ENCODE results near the gene SOX30.
"Not testable (repeated sequence)": the region's sequence is repeated elsewhere in the genome, so short reads cannot be mapped to it uniquely, and the experiment has no call there.

SOX30 gene

DNA sequence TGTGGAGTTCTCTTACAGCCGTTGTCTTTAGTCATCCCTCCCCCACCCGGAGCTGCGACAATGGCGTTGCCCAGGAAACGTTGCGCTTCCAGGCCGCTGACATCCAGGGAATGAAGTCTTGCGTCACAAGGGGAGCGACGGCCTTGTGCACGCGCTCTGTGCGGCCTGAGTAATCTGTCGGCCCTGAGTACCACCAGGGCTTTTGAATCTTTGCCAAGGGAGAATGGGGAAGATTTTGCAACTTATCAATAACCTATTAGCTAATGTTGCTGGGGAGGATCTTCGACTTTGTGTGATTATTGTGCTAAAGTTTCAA is at the start of gene SOX30:
SOX30 (minus strand) TSS at position 62 of the 316 bp plus-strand sequence. CDS start 360 bp downstream, outside the sequence.
- DNase-seq (ENCODE audit: low read depth), result no peak

GRCh38 chr5:157698674-157699073 is 46.4 kb upstream of the SOX30 start:
- DNase-seq (ENCODE audit: low read depth), result not testable (repeated sequence)

GRCh38 chr5:157696154-157696553 is 43.9 kb upstream of the SOX30 start:
- not testable (repeated sequence) for DNase-seq (ENCODE audit: low read depth)

DNA sequence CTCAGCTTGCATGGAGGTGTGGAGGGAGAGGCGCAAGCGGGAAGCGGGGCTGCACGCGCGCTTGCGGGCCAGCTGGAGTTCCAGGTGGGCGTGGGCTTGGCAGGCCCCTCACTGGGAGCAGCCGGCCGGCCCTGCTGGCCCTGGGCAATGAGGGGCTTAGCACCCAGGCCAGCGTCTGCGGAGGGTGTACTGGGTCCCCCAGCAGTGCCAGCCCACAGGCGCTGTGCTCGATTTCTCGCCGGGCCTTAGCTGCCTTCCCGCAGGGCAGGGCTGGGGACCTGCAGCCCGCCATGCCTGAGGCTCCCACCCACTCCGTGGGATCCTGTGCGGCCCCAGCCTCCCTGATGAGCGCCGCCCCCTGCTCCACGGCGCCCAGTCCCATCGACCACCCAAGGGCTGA is 41.6 kb upstream of the SOX30 start:
- DNase-seq (ENCODE audit: low read depth), result not testable (repeated sequence)

GRCh38 chr5:157690690-157691433 is 38.6 kb upstream of the SOX30 start:
- DNase-seq (ENCODE audit: low read depth), result no peak

GRCh38 chr5:157689942-157690689 is 37.9 kb upstream of the SOX30 start:
- no peak for DNase-seq (ENCODE audit: low read depth)

- DNase-seq (ENCODE audit: low read depth), result no peak
Measured at GRCh38 chr5:157687198-157687554, 34.9 kb upstream of the SOX30 start.

DNA sequence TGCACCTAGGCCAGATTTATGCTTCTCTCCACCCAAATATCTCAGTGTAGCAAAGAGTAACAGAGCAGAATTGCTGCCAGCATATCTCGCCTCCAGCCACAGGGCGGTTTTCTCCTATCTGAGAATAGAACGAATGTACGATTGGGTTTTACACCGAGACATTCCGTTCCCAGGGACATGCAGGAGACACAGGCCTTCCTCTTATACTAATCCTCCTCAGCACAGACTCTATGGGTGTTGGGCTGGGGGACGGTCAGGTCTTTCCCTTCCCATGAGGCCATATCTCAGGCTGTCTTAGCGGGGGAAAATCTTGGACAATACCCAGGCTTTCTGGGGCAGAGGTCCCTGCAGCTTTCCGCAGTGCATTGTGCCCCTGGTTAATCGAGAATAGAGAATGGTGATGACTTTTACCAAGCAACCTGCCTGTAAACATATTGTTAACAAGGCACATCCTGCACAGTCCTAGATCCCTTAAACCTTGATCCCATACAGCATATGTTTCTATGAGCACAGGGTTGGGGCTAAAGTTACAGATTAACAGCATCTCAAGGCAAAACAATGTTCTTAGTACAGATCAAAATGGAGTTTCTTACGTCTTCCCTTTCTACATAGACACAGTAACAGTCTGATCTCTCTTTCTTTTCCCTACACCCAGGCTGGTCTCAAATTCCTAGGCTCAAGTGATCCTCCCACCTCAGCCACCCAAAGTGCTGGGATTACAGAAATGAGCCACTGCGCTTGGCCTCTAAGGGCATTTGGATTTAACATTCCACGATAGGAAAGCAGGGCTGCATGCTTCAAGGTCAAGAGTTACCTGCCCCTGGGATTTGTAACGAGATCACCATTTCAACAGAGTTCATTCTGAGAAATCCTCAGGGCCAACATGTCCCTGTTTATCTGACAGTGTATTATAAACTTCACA is 34.3 kb upstream of the SOX30 start:
- not testable (repeated sequence) for DNase-seq (ENCODE audit: low read depth)

DNA sequence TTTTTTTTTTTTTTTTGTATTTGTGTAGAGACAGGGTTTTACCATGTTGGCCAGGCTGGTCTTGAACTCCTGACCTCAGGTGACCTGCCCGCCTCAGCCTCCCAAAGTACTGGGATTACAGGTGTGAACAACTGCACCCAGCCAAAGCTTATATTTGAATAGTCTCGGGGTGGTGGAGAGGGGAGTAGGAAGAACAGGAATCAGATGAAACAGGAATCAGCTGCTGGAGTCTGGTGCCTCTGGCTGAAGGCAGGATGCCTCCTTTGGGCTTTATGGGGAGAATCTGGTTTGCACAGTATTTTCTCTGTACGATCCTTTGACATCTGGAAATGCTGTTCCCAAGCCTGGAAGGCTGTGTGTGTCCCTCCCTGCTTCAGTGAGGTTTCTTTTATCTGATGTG is 30.0 kb upstream of the SOX30 start:
- DNase-seq (ENCODE audit: low read depth), result no peak

DNA sequence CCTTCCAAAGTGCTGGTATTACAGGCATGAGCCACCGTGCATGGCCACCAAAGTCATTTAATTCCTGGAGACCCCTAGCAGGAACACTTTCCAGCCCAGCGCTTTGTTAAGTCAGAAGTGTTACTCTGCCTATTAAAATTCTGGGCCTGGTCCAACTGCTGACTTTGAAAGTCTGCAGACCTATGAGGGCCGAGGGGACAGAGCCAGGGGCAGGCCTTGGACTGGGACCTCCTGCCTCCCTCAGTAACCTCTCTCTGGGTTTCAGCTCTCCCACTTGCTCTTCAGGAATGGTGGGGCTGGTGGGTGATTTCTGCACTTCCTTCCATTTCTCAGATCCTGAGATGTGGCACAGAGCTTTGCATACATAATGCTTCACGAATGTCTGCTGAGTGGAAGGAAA is 28.8 kb upstream of the SOX30 start:
- no peak for DNase-seq (ENCODE audit: low read depth)

DNA sequence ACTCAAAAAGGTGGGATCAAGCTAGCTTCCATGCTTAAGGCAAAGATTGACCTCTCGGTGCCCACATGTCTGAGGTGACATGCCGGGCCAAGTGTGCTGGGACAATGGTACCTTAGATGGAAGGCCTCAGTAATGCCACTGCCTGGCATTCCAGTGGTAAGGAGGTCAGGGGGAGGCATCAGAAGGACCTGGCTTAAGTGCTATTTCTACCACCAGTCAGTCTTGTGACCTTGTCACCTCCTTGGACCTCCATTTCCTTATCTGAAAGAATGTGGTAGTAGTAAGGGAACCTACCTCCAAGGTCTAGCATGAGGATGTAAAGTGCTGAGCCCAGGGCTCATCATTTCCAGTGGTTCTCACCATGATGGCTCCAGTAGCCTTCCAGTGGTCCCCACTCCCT is 28.0 kb upstream of the SOX30 start:
- DNase-seq (ENCODE audit: low read depth), result no peak

GRCh38 chr5:157679801-157680200 is 27.6 kb upstream of the SOX30 start:
- DNase-seq (ENCODE audit: low read depth), result no peak

- DNase-seq (ENCODE audit: low read depth), result no peak
Measured at GRCh38 chr5:157677931-157678330, 25.7 kb upstream of the SOX30 start.

DNA sequence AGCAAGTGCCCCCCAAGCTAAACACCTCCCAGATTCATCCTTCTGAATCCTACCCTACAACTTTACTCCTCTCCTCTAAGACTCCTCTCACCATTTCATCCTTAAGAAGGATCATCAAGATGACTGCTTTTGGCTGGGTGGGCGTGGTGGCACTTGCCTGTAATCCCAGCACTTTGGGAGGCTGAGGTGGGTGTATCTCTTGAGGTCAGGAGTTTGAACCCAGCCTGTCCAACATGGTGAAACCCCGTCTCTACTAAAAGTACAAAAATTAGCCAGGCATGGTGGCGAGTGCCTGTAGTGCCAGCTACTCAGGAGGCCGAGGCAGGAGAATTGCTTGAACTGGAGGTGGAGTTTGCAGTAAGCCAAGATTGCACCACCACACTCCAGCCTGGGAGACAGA is 22.1 kb upstream of the SOX30 start:
- not testable (repeated sequence) for DNase-seq (ENCODE audit: low read depth)

GRCh38 chr5:157672976-157673375 is 20.7 kb upstream of the SOX30 start:
- no peak for DNase-seq (ENCODE audit: low read depth)

DNA sequence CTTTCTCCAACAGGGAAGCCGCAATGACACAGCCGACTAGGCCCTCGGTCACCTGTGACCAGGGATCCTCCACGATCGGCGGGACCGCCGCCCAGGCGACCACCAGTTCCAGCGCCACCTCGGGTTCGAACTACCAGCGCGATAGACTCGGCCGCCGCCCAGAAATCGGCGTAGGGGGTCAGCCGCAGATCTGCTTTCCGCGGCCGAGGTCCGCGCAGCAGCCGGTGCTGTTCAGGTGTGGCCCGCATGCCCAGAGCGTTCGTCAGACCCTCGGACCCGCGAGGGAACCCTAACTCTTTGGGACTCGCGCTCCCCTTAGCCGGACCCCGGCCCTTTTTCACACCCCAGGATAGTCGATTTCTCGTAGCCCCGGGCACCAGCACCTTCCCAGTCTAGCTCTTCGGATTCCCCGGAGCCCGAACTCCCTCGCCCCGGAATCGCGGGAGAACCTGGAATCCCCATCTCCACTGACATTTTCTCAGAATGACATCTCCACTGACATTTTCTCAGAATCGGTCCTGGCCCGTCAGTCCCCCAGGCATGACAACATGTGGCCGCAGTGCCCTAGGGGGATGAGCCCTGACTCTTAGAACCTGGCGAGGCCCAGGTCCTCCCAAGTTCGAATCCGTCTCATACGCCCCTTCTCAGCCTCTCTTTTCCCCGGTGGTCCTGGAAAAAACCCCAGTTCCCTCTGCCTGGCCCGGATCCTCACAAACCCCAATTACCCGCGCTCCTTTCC is 19.5 kb upstream of the SOX30 start:
- DNase-seq (ENCODE audit: low read depth), result no peak

GRCh38 chr5:157670662-157671591 is 18.7 kb upstream of the SOX30 start, which contains the start of gene C5orf52:
TSS of gene C5orf52 (plus strand) at chr5:157671533. CDS start at chr5:157671615, 82 bp downstream.
- DNase-seq (ENCODE audit: low read depth), result no peak

DNA sequence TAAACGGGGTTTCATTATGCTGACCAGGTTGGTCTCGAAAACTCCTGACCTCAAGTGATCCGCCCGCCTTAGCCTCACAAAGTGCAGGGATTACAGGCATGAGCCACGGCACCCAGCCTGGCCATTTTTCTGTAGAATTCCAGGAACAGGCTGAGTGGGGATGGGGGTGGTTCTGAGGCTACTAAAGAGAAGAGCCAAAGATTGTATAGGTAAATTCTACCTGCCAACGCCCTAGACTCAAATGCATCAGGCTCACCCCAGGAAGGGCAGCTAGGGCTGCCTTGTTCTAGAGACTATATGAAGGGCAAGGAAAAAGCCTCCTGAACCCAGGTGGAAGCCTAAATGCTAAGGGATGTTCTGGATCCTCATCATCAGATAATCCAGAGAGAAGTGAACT is 17.5 kb upstream of the SOX30 start:
- DNase-seq (ENCODE audit: low read depth), result no peak

DNA sequence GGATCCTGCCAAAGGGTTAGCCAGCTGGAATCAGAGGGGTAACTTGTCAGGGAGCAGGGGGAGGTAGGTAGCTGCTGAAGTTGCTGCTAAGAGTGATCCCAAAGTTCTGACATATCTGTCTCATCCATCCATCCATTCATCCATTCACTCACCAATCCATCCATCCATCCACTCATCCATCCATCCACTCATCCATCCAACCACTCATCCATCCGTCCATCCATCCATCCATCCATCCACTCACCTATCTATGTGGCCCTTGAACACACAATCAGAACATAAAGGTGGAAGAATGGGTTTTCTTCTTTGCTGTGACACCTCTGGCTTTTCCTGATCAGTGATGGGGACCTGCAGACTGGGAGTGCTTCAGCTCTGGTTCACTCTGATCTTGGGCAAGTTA is 16.1 kb upstream of the SOX30 start:
- DNase-seq (ENCODE audit: low read depth), result no peak

DNA sequence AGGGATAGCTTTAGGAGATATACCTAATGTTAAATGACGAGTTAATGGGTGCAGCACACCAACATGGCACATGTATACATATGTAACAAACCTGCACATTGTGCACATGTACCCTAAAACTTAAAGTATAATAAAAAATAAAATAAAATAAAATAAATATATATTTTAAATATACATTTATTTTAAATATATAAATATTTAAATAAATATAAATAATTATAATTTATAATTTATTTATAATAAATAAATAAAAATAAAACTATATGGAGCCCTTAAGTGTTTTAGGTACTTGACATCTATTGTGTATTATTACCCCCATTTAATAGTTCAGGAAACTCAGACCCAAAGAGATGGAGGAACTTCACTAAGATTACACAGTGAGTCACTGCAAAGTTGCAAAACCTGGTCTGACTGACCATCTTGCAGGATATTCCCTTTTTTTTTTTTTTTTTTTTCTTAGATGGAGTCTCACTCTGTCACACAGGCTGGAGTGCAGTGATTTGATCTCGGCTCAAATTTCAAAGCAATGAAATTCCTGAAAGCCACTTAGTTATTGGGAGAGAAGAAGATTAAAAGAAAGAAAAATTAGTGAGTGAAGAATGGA is 13.3 kb upstream of the SOX30 start:
- no peak for DNase-seq (ENCODE audit: low read depth)
